DND-41 (cell line): ENCODE data around the gene SFTA2.

Experiments
- EZH2 ChIP-seq: IDR thresholded peaks from 3 replicates; pipeline ENCODE4 v1.6.1; 2012; ENCODE audit warnings: borderline replicate concordance, low read depth, mild to moderate bottlenecking, moderate library complexity, low read length, inconsistent platforms; ENCODE audit not compliant: severe bottlenecking
- TF ChIP-seq, protein P1 (sequence below): IDR thresholded peaks from 2 replicates; pipeline ENCODE4 v1.5.1; 2012; ENCODE audit warnings: borderline replicate concordance, low read length, moderate library complexity, mild to moderate bottlenecking; ENCODE audit not compliant: poor library complexity, severe bottlenecking; ENCODE audit errors: extremely low read depth

GRCh38 chr6:30885481-30885998 lies 46.4 kb downstream of the SFTA2 start:
- TF ChIP-seq, protein P1, sequence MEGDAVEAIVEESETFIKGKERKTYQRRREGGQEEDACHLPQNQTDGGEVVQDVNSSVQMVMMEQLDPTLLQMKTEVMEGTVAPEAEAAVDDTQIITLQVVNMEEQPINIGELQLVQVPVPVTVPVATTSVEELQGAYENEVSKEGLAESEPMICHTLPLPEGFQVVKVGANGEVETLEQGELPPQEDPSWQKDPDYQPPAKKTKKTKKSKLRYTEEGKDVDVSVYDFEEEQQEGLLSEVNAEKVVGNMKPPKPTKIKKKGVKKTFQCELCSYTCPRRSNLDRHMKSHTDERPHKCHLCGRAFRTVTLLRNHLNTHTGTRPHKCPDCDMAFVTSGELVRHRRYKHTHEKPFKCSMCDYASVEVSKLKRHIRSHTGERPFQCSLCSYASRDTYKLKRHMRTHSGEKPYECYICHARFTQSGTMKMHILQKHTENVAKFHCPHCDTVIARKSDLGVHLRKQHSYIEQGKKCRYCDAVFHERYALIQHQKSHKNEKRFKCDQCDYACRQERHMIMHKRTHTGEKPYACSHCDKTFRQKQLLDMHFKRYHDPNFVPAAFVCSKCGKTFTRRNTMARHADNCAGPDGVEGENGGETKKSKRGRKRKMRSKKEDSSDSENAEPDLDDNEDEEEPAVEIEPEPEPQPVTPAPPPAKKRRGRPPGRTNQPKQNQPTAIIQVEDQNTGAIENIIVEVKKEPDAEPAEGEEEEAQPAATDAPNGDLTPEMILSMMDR = no peak
- TF ChIP-seq EZH2 = no peak
